GM18867 (cell line): ENCODE results near the gene ZNF423.

ENCODE experiments used
- ATAC-seq: cut with Tn5 transposase; IDR thresholded peaks from one replicate; pipeline ENCODE4 v1.9.1; 2021; ENCODE audit warnings: mild to moderate bottlenecking, moderate library complexity; ENCODE audit not compliant: unreplicated experiment

ZNF423 gene

GRCh38 chr16:49488336-49488735 is 367.6 kb downstream of the ZNF423 start:
- no peak for ATAC-seq

- ATAC-seq = no peak
Measured at GRCh38 chr16:49487746-49488145, 368.2 kb downstream of the ZNF423 start.

- ATAC-seq = no peak
Measured at GRCh38 chr16:49486400-49486799, 369.5 kb downstream of the ZNF423 start.

GRCh38 chr16:49485663-49486062 is 370.2 kb downstream of the ZNF423 start:
- no peak for ATAC-seq

- ATAC-seq = no peak
Measured at GRCh38 chr16:49484936-49485335, 371.0 kb downstream of the ZNF423 start.

- ATAC-seq = peak; percentile 93
Measured at GRCh38 chr16:49484451-49484849, 371.5 kb downstream of the ZNF423 start.

- ATAC-seq = peak; percentile 48
Measured at GRCh38 chr16:49483651-49484450, 372.1 kb downstream of the ZNF423 start.

GRCh38 chr16:49483251-49483650 is 372.7 kb downstream of the ZNF423 start:
- no peak for ATAC-seq

GRCh38 chr16:49482690-49483089 is 373.2 kb downstream of the ZNF423 start:
- ATAC-seq = no peak

- ATAC-seq = no peak
Measured at GRCh38 chr16:49478616-49479015, 377.3 kb downstream of the ZNF423 start.

GRCh38 chr16:49478107-49478506 is 377.8 kb downstream of the ZNF423 start:
- ATAC-seq = peak; percentile 42

- no peak for ATAC-seq
Measured at GRCh38 chr16:49477250-49477895, 378.5 kb downstream of the ZNF423 start.

- ATAC-seq = no peak
Measured at GRCh38 chr16:49474741-49475140, 381.2 kb downstream of the ZNF423 start.

GRCh38 chr16:49473773-49474172 is 382.1 kb downstream of the ZNF423 start:
- ATAC-seq = no peak

GRCh38 chr16:49473131-49473530 is 382.8 kb downstream of the ZNF423 start:
- ATAC-seq = no peak

- no peak for ATAC-seq
Measured at GRCh38 chr16:49472598-49472997, 383.3 kb downstream of the ZNF423 start.

GRCh38 chr16:49471038-49471727 is 384.7 kb downstream of the ZNF423 start:
- no peak for ATAC-seq

GRCh38 chr16:49470513-49470991 is 385.4 kb downstream of the ZNF423 start:
- no peak for ATAC-seq

- no peak for ATAC-seq
Measured at GRCh38 chr16:49469930-49470451, 385.9 kb downstream of the ZNF423 start.

- no peak for ATAC-seq
Measured at GRCh38 chr16:49469311-49469670, 386.6 kb downstream of the ZNF423 start.

- ATAC-seq = no peak
Measured at GRCh38 chr16:49468611-49469310, 387.2 kb downstream of the ZNF423 start.
